C1 segment of cervical spinal cord (tissue), 14 donors: ENCODE results near the gene PLXNA4.

ENCODE experiments used
- DNase-seq, 14 donors: peaks; one replicate each; lab custom pipeline; 2025; lab: John Stamatoyannopoulos, UW

Gene PLXNA4

GRCh38 chr7:132471515-132471914 is 104.8 kb downstream of the PLXNA4 start:
- no peak for DNase-seq

- no peak for DNase-seq
These were observed 106.6 kb downstream of the PLXNA4 start for GRCh38 chr7:132469681-132470080.

- no peak for DNase-seq
These were observed 107.0 kb downstream of the PLXNA4 start for GRCh38 chr7:132469264-132469663.

GRCh38 chr7:132466367-132466766 is 109.9 kb downstream of the PLXNA4 start:
- no peak for DNase-seq

- no peak for DNase-seq
These were observed 110.8 kb downstream of the PLXNA4 start for GRCh38 chr7:132465516-132465915.

- DNase-seq, result no peak
These were observed 111.5 kb downstream of the PLXNA4 start for GRCh38 chr7:132464740-132465139.

- DNase-seq, result no peak
These were observed 112.3 kb downstream of the PLXNA4 start for GRCh38 chr7:132463922-132464321.

GRCh38 chr7:132462478-132462877 is 113.8 kb downstream of the PLXNA4 start:
- no peak for DNase-seq

- DNase-seq, result no peak
These were observed 115.2 kb downstream of the PLXNA4 start for GRCh38 chr7:132461032-132461592.

- DNase-seq, result no peak
These were observed 117.5 kb downstream of the PLXNA4 start for GRCh38 chr7:132458729-132459128.

GRCh38 chr7:132457658-132458057 is 118.6 kb downstream of the PLXNA4 start:
- no peak for DNase-seq

- DNase-seq, result no peak
These were observed 119.9 kb downstream of the PLXNA4 start for GRCh38 chr7:132456418-132456817.

- no peak for DNase-seq
These were observed 120.9 kb downstream of the PLXNA4 start for GRCh38 chr7:132455378-132455777.

GRCh38 chr7:132453826-132454225 is 122.4 kb downstream of the PLXNA4 start:
- no peak for DNase-seq

GRCh38 chr7:132451161-132451560 is 125.1 kb downstream of the PLXNA4 start:
- no peak for DNase-seq

- no peak for DNase-seq
These were observed 125.6 kb downstream of the PLXNA4 start for GRCh38 chr7:132450696-132451095.

GRCh38 chr7:132450188-132450587 is 126.1 kb downstream of the PLXNA4 start:
- no peak for DNase-seq

GRCh38 chr7:132446666-132447278 is 129.5 kb downstream of the PLXNA4 start:
- DNase-seq, result no peak

- DNase-seq, result no peak
These were observed 130.0 kb downstream of the PLXNA4 start for GRCh38 chr7:132446260-132446659.

GRCh38 chr7:132443761-132444520 is 132.3 kb downstream of the PLXNA4 start:
- no peak for DNase-seq

- no peak for DNase-seq
These were observed 134.3 kb downstream of the PLXNA4 start for GRCh38 chr7:132441935-132442334.

GRCh38 chr7:132440151-132440550 is 136.1 kb downstream of the PLXNA4 start:
- no peak for DNase-seq

GRCh38 chr7:132438926-132439325 is 137.3 kb downstream of the PLXNA4 start:
- no peak for DNase-seq
